HCT116 (cell line): Measurements from ENCODE around the gene CADPS.

Experiments
- EGR1 ChIP-seq: IDR thresholded peaks from 2 replicates; pipeline ENCODE4 v1.6.1; 2012; ENCODE audit warnings: low read depth
- POLR2A ChIP-seq: IDR thresholded peaks from 2 replicates; pipeline ENCODE4 v1.7.0; 2011; ENCODE audit warnings: borderline replicate concordance; ENCODE audit not compliant: insufficient read depth, insufficient read length; ENCODE audit errors: extremely low read depth
- SIN3A ChIP-seq: IDR thresholded peaks from 2 replicates; pipeline ENCODE4 v1.6.1; 2012; ENCODE audit warnings: low read depth
- SRF ChIP-seq: IDR thresholded peaks from 2 replicates; pipeline ENCODE4 v1.6.1; 2012; ENCODE audit warnings: low read depth
- YY1 ChIP-seq: IDR thresholded peaks from 2 replicates; pipeline ENCODE4 v1.6.1; 2011; ENCODE audit warnings: low read length, low read depth, moderate library complexity, mild to moderate bottlenecking; ENCODE audit not compliant: insufficient replicate concordance; ENCODE audit errors: extremely low read depth
- TF ChIP-seq, protein P1 (sequence below), 3 experiments: fragments of 200-600 bp in 1 of 3; sonication (generic) in 1 of 3; IDR thresholded peaks in 2 of 3; conservative IDR thresholded peaks in 1 of 3; 2 replicates each; pipeline ENCODE4 v1.5.1; 2012 to 2017; ENCODE audit warnings: low read depth in 2 of 3, low read length in 2 of 3, antibody characterized with exemption in 1 of 3, borderline replicate concordance in 1 of 3, control low read depth in 1 of 3, mild to moderate bottlenecking in 1 of 3, mixed read lengths in 1 of 3, mixed run types in 1 of 3, moderate library complexity in 1 of 3; ENCODE audit not compliant: insufficient read depth in 1 of 3

DNA sequence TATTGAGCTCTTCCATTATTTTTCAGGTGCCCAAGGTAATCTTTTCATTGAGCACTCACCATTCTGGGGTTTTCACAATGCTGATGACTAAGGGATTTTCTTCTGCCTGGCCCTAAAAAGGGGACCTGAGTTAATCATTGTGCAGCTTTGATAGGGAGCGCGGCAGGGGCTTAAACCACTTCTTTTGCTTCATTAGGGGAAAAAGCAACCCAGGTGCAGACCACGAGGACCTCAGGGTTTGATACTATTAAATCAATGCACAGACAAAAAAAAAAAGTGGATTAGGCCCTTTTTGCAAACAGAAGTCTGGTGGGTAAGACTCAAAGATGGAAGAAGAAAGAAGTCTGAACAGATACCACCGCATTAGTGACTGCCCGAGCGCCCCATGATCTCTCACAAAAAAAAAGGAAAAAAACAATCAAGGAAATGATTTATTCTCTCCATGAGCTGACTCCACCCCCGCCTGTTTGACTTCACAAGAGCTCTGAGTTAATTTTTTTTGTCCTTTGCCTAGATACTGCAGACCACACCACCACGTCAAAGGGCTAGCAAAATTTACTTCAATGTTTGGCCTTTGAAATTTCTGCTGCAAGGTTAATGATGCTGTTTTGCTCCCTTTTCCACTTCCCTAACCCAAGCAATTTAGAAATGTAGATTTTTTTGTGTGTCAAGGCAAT, 423.9 kb downstream of the CADPS start:
- no peak for TF ChIP-seq SIN3A
- TF ChIP-seq POLR2A = no peak
- TF ChIP-seq, protein P1, sequence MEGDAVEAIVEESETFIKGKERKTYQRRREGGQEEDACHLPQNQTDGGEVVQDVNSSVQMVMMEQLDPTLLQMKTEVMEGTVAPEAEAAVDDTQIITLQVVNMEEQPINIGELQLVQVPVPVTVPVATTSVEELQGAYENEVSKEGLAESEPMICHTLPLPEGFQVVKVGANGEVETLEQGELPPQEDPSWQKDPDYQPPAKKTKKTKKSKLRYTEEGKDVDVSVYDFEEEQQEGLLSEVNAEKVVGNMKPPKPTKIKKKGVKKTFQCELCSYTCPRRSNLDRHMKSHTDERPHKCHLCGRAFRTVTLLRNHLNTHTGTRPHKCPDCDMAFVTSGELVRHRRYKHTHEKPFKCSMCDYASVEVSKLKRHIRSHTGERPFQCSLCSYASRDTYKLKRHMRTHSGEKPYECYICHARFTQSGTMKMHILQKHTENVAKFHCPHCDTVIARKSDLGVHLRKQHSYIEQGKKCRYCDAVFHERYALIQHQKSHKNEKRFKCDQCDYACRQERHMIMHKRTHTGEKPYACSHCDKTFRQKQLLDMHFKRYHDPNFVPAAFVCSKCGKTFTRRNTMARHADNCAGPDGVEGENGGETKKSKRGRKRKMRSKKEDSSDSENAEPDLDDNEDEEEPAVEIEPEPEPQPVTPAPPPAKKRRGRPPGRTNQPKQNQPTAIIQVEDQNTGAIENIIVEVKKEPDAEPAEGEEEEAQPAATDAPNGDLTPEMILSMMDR (IDR thresholded peaks at IDR 0.05 in 2 of 3, conservative IDR thresholded peaks at IDR 0.05 in 1 of 3; ENCODE audit: borderline replicate concordance in 1 of 3, insufficient read depth in 1 of 3, low read depth in 2 of 3, low read length in 2 of 3) = no peak
- TF ChIP-seq EGR1 = no peak
- TF ChIP-seq SRF = no peak
- no peak for TF ChIP-seq YY1
